GM23338 (cell line): ENCODE data around the gene GOLGA2. TPM values are rescaled to one million over a fixed set of nuclear protein-coding genes. Genes with fewer than 3 reads are reported as not detected.

ENCODE experiments used
- ATAC-seq: fragments of 200-7000 bp; cut with Tn5 transposase; 3 replicates; pipeline ENCODE4 v1.9.1; 2020
- DNase-seq: peaks from one replicate; pipeline ENCODE4 v3.0.0-alpha.2; 2015; ENCODE audit warnings: low spot score
- H2AFZ ChIP-seq: fragments of 200-600 bp; sonication (generic); 2 replicates; pipeline ENCODE4 v1.8.0; 2016; ENCODE audit warnings: antibody characterized with exemption, mild to moderate bottlenecking, moderate library complexity
- H3F3A ChIP-seq: fragments of 200-600 bp; sonication (generic); replicated peaks from 2 replicates; pipeline ENCODE4 v1.8.0; 2017; ENCODE audit warnings: antibody characterized with exemption, mixed run types, low read depth
- H3K27ac ChIP-seq: fragments of 200-600 bp; sonication (generic); 2 replicates; pipeline ENCODE4 v1.6.1; 2016; ENCODE audit warnings: low read depth
- H3K27me3 ChIP-seq: fragments of 200-600 bp; sonication (generic); 2 replicates; pipeline ENCODE4 v1.8.0; 2016; ENCODE audit warnings: mild to moderate bottlenecking, mixed run types, moderate library complexity; ENCODE audit not compliant: insufficient read depth
- H3K36me3 ChIP-seq: fragments of 200-600 bp; sonication (generic); 2 replicates; pipeline ENCODE4 v1.8.0; 2016; ENCODE audit warnings: mild to moderate bottlenecking; ENCODE audit not compliant: insufficient read depth
- H3K4me1 ChIP-seq: fragments of 200-600 bp; sonication (generic); 2 replicates; pipeline ENCODE4 v1.8.0; 2016; ENCODE audit warnings: mild to moderate bottlenecking, moderate library complexity; ENCODE audit not compliant: insufficient read depth
- H3K4me2 ChIP-seq: fragments of 200-600 bp; sonication (generic); 2 replicates; pipeline ENCODE4 v1.7.1; 2017; ENCODE audit warnings: mixed run types
- H3K4me3 ChIP-seq: fragments of 200-600 bp; sonication (generic); 2 replicates; pipeline ENCODE4 v1.6.1; 2016; ENCODE audit warnings: mixed run types
- H3K79me2 ChIP-seq: fragments of 200-600 bp; sonication (generic); replicated peaks from 2 replicates; pipeline ENCODE4 v1.8.0; 2017; ENCODE audit warnings: mild to moderate bottlenecking; ENCODE audit not compliant: insufficient read depth
- H3K9me2 ChIP-seq: fragments of 200-600 bp; sonication (generic); 2 replicates; pipeline ENCODE4 v1.8.0; 2017; ENCODE audit not compliant: insufficient read depth
- H4K20me1 ChIP-seq: fragments of 200-600 bp; sonication (generic); replicated peaks from 2 replicates; pipeline ENCODE4 v1.8.0; 2017; ENCODE audit warnings: mild to moderate bottlenecking; ENCODE audit not compliant: insufficient read depth
- H3K27ac Mint-ChIP-seq: 2 replicates; pipeline ENCODE4 v1.8.0; 2020; ENCODE audit warnings: inconsistent platforms, mild to moderate bottlenecking, moderate library complexity, mixed read lengths
- H3K27me3 Mint-ChIP-seq: 3 replicates; pipeline ENCODE4 v1.8.0; 2022; ENCODE audit warnings: low read depth, mild to moderate bottlenecking, moderate library complexity, mixed read lengths, inconsistent platforms; ENCODE audit not compliant: insufficient read depth, poor library complexity
- H3K36me3 Mint-ChIP-seq: 3 replicates; pipeline ENCODE4 v1.8.0; 2021; ENCODE audit warnings: low read depth, mild to moderate bottlenecking, inconsistent platforms, moderate library complexity, mixed read lengths
- H3K4me1 Mint-ChIP-seq: 3 replicates; pipeline ENCODE4 v1.8.0; 2020; ENCODE audit warnings: mild to moderate bottlenecking, inconsistent platforms, mixed read lengths
- H3K4me3 Mint-ChIP-seq: 3 replicates; pipeline ENCODE4 v1.8.0; 2021; ENCODE audit warnings: moderate library complexity, mild to moderate bottlenecking, inconsistent platforms, mixed read lengths
- H3K9me3 Mint-ChIP-seq: 3 replicates; pipeline ENCODE4 v1.8.0; 2020; ENCODE audit warnings: moderate library complexity, mild to moderate bottlenecking, inconsistent platforms, mixed read lengths
- CREB1 ChIP-seq: fragments of 250-450 bp; sonication (Bioruptor Pico); IDR thresholded peaks from 2 replicates; pipeline ENCODE4 v1.5.0; 2020; ENCODE audit warnings: low read depth, mild to moderate bottlenecking, moderate library complexity
- ETS1 ChIP-seq: IDR thresholded peaks from 2 replicates; pipeline ENCODE4 v1.6.1; 2016; ENCODE audit warnings: antibody characterized with exemption
- EZH2 ChIP-seq: fragments of 200-600 bp; sonication (generic); IDR thresholded peaks from one replicate; pipeline ENCODE4 v1.8.0; 2017; ENCODE audit warnings: antibody characterized with exemption, mild to moderate bottlenecking, low read depth; ENCODE audit not compliant: unreplicated experiment
- EZH2phosphoT487 ChIP-seq: fragments of 200-600 bp; sonication (generic); IDR thresholded peaks from one replicate; pipeline ENCODE4 v1.8.1; 2018; ENCODE audit warnings: antibody characterized with exemption; ENCODE audit not compliant: unreplicated experiment
- JUNB ChIP-seq: IDR thresholded peaks from one replicate; pipeline ENCODE4 v1.6.1; 2016; ENCODE audit warnings: antibody characterized with exemption; ENCODE audit not compliant: unreplicated experiment
- NANOG ChIP-seq: IDR thresholded peaks from 2 replicates; pipeline ENCODE4 v1.6.1; 2016; ENCODE audit warnings: antibody characterized with exemption, borderline replicate concordance
- POLR2AphosphoS5 ChIP-seq: IDR thresholded peaks from 2 replicates; pipeline ENCODE4 v1.6.1; 2016; ENCODE audit warnings: antibody characterized with exemption, low read depth
- REST ChIP-seq: IDR thresholded peaks from one replicate; pipeline ENCODE4 v1.6.1; 2018; ENCODE audit warnings: antibody characterized with exemption; ENCODE audit not compliant: unreplicated experiment
- STAT1 ChIP-seq: IDR thresholded peaks from one replicate; pipeline ENCODE4 v1.6.1; 2016; ENCODE audit warnings: antibody characterized with exemption; ENCODE audit not compliant: unreplicated experiment
- ZNF114 ChIP-seq: fragments of 250-450 bp; sonication (Bioruptor Pico); IDR thresholded peaks from 2 replicates; pipeline ENCODE4 v1.5.0; 2020; ENCODE audit warnings: mild to moderate bottlenecking, moderate library complexity
- ZNF331 ChIP-seq: fragments of 250-450 bp; sonication (Bioruptor Pico); IDR thresholded peaks from 2 replicates; pipeline ENCODE4 v1.5.0; 2020; ENCODE audit warnings: low read depth, mild to moderate bottlenecking, moderate library complexity
- polyA plus RNA-seq: library from polyadenylated mRNA; unstranded; fragments of >200 nt; fragmentation: Nextera tagmentation; extraction: Ambion mirVana; gene quantifications from 2 replicates; pipeline ENCODE4 v1.2.1, GENCODE V29; 2016
- total RNA-seq: library from RNA; depleted of rRNA; stranded (reverse); fragments of >200 nt; shearing (Covaris generic); gene quantifications from 2 replicates; pipeline ENCODE4 v1.2.3, GENCODE V29; 2014
- TF ChIP-seq, protein P1 (sequence below), 2 experiments: fragments of 200-600 bp in 1 of 2; sonication (generic) in 1 of 2; conservative IDR thresholded peaks; 2 replicates each; pipeline versions ENCODE4 v1.5.1 to v1.6.1; 2016 to 2017; ENCODE audit warnings: antibody characterized with exemption in 2 of 2, low read depth in 2 of 2, mild to moderate bottlenecking in 2 of 2, moderate library complexity in 1 of 2
- TF ChIP-seq, protein P2 (sequence below): fragments of 250-450 bp; sonication (Bioruptor Pico); IDR thresholded peaks from 2 replicates; pipeline ENCODE4 v1.5.0; 2020; ENCODE audit warnings: mild to moderate bottlenecking, moderate library complexity

Gene GOLGA2
- total and polyA plus RNA-seq, 2 experiments from 2014 or later = 32.6 to 48.4 TPM

- Mint-ChIP-seq H3K27me3 (peaks cover 13% of the 10 kb centered on the region), H3K27ac (no peak overlapping the region), H3K4me3 (no peak overlapping the region), H3K9me3 (no peaks in the 10 kb centered on the region), H3K36me3 (peaks cover 5% of the 10 kb centered on the region; the same call in 2 of the 3 replicates), H3K4me1 (peaks cover 23% of the 10 kb centered on the region)
- H3K27me3 ChIP-seq = no peaks in the 10 kb centered on the region
- H3K4me1 ChIP-seq = peaks cover 19% of the 10 kb centered on the region
- no peak overlapping the region for H2AFZ ChIP-seq
- H3K79me2 ChIP-seq = no peaks in the 10 kb centered on the region
- H4K20me1 ChIP-seq = no peaks in the 10 kb centered on the region; the same call in 1 of the 2 replicates
- H3K9me2 ChIP-seq = no peaks in the 10 kb centered on the region
- H3K4me2 ChIP-seq = no peak overlapping the region
- H3K36me3 ChIP-seq = no peaks in the 10 kb centered on the region
- ATAC-seq = no peak
- no peak overlapping the region for H3K4me3 ChIP-seq
- no peak for DNase-seq
- TF ChIP-seq ZNF114 (CRISPR knock-in tag) (no peak), JUNB (no peak), NANOG (no peak), ZNF331 (CRISPR knock-in tag) (no peak), REST (no peak), ETS1 (no peak), EZH2 (no peak), EZH2phosphoT487 (no peak), POLR2AphosphoS5 (no peak), CREB1 (CRISPR knock-in tag) (no peak), STAT1 (no peak)
- TF ChIP-seq, protein P1, sequence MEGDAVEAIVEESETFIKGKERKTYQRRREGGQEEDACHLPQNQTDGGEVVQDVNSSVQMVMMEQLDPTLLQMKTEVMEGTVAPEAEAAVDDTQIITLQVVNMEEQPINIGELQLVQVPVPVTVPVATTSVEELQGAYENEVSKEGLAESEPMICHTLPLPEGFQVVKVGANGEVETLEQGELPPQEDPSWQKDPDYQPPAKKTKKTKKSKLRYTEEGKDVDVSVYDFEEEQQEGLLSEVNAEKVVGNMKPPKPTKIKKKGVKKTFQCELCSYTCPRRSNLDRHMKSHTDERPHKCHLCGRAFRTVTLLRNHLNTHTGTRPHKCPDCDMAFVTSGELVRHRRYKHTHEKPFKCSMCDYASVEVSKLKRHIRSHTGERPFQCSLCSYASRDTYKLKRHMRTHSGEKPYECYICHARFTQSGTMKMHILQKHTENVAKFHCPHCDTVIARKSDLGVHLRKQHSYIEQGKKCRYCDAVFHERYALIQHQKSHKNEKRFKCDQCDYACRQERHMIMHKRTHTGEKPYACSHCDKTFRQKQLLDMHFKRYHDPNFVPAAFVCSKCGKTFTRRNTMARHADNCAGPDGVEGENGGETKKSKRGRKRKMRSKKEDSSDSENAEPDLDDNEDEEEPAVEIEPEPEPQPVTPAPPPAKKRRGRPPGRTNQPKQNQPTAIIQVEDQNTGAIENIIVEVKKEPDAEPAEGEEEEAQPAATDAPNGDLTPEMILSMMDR (conservative IDR thresholded peaks at IDR 0.05; ENCODE audit: low read depth in 2 of 2) = no peak
- TF ChIP-seq, protein P2, sequence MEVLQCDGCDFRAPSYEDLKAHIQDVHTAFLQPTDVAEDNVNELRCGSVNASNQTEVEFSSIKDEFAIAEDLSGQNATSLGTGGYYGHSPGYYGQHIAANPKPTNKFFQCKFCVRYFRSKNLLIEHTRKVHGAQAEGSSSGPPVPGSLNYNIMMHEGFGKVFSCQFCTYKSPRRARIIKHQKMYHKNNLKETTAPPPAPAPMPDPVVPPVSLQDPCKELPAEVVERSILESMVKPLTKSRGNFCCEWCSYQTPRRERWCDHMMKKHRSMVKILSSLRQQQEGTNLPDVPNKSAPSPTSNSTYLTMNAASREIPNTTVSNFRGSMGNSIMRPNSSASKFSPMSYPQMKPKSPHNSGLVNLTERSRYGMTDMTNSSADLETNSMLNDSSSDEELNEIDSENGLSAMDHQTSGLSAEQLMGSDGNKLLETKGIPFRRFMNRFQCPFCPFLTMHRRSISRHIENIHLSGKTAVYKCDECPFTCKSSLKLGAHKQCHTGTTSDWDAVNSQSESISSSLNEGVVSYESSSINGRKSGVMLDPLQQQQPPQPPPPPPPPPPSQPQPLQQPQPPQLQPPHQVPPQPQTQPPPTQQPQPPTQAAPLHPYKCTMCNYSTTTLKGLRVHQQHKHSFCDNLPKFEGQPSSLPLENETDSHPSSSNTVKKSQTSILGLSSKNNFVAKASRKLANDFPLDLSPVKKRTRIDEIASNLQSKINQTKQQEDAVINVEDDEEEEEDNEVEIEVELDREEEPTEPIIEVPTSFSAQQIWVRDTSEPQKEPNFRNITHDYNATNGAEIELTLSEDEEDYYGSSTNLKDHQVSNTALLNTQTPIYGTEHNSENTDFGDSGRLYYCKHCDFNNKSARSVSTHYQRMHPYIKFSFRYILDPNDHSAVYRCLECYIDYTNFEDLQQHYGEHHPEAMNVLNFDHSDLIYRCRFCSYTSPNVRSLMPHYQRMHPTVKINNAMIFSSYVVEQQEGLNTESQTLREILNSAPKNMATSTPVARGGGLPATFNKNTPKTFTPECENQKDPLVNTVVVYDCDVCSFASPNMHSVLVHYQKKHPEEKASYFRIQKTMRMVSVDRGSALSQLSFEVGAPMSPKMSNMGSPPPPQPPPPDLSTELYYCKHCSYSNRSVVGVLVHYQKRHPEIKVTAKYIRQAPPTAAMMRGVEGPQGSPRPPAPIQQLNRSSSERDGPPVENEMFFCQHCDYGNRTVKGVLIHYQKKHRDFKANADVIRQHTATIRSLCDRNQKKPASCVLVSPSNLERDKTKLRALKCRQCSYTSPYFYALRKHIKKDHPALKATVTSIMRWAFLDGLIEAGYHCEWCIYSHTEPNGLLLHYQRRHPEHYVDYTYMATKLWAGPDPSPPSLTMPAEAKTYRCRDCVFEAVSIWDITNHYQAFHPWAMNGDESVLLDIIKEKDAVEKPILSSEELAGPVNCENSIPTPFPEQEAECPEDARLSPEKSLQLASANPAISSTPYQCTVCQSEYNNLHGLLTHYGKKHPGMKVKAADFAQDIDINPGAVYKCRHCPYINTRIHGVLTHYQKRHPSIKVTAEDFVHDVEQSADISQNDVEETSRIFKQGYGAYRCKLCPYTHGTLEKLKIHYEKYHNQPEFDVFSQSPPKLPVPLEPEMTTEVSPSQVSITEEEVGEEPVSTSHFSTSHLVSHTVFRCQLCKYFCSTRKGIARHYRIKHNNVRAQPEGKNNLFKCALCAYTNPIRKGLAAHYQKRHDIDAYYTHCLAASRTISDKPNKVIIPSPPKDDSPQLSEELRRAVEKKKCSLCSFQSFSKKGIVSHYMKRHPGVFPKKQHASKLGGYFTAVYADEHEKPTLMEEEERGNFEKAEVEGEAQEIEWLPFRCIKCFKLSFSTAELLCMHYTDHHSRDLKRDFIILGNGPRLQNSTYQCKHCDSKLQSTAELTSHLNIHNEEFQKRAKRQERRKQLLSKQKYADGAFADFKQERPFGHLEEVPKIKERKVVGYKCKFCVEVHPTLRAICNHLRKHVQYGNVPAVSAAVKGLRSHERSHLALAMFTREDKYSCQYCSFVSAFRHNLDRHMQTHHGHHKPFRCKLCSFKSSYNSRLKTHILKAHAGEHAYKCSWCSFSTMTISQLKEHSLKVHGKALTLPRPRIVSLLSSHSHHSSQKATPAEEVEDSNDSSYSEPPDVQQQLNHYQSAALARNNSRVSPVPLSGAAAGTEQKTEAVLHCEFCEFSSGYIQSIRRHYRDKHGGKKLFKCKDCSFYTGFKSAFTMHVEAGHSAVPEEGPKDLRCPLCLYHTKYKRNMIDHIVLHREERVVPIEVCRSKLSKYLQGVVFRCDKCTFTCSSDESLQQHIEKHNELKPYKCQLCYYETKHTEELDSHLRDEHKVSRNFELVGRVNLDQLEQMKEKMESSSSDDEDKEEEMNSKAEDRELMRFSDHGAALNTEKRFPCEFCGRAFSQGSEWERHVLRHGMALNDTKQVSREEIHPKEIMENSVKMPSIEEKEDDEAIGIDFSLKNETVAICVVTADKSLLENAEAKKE = no peak
- H3K27ac ChIP-seq = no peak overlapping the region
- H3F3A ChIP-seq = no peaks in the 10 kb centered on the region
These were observed 32.4 kb downstream of the GOLGA2 start for GRCh38 chr9:128243215-128244018.
